Stimulated activated CD8-positive, alpha-beta memory T cell treated with anti-CD3 and anti-CD28 coated beads, Interleukin-4, amount 100 ng/mL, for 4 hours (primary cell): Measurements from ENCODE around the gene EFNA2.
A peak's percentile ranks its signal among the peaks of the same experiment; 100 is the strongest.

ENCODE experiments used
- DNase-seq, 2 donors: peaks; one replicate each; pipeline ENCODE4 v3.0.0-alpha.2; 2020; ENCODE audit warnings: low read depth in 2 of 2, low spot score in 1 of 2

EFNA2 gene

DNA sequence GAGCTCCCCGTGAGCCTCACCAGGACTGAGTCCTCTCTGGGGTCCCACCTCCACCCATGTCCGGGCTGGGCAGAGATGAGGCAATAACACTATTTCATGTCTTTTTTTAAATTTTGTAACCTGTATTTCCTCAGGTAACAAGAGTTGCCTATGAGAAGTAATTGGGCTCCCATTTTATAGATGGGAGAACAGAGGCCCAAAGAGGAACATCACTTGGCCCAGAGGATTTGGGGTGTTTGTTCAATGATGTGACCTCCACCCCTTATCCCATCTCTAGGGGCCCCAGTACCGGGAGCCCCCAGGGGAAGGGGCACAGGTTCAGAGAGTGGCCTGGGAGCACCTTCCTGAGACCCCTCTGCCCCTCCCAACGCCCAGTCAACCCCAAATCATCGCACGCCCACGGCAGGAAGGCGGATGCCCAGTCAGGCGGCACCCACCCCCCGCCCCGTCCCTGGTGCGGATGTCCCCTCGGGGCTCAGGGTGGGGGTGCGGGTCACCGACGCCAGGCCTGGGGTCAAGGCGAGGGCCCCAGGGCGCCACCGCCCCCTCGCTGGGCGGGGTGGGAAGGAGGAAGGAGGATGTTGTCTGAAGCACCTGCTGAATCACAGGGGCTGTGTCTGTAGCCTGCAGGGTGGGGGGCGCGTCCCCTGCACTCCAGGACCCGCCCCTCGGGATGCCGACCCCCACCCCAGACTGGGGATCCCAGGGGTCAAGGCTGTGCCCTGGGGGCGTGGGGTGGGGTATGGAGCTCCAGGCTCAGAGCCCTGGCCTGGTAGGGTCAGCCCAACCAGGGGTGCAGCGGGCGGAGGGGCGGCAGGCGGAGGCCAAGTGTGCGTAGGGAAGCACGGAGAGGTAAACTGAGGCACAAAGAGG, 25.6 kb upstream of the EFNA2 start:
- DNase-seq: no peak

DNA sequence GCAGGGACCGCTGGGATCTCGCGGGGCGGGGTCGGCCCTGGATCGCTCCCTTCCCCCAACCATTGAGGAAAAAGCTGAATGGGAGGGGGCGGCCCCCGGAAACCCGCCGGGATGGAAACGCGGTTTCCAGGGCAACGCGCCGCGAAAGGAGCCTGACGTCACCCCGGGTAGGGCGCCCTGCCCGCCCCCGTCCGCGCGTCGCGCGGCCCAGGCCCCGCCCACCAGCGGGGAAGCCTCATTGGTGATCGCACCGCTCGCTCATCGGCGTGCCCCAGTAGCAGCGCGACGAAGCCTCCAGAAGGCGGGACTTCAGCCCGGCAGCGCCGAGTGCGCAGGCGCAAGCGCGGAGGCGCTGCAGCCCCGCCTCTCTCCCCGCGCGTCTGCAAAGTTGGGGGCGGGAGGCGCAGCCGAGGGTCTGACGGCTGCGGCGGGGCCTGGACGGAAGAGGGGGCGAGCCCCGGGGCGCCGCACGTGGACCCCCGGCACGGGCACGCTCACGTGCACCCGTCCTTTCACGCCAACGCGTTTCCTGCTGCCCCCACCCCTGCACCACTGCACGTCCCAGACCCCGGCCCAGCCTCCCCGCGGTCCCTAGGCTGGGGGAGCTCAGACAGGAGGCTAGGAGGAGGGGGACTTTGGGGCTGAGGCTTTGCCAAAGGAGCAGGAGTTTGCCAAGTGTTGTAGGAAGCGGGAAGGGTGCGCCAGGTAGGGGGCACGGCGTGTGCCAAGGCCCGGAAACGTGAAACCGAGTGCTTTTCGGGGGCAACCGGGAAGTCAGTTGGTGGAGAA, 24.7 kb upstream of the EFNA2 start:
- DNase-seq: peak; percentile 87 to 96

DNA sequence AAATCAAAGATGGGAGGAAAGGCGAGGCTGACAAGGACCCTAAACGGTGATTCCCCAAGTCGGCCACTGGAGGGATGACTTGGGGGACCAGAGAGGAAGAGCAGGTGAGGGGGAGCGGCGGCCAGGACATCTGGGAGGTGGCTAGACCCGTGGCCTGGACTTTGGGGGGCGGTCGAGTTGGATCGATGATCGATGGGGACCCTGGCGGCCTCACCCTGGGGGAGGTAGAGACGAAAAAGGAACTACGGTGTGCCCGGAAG, 24.2 kb upstream of the EFNA2 start:
- no peak for DNase-seq

DNA sequence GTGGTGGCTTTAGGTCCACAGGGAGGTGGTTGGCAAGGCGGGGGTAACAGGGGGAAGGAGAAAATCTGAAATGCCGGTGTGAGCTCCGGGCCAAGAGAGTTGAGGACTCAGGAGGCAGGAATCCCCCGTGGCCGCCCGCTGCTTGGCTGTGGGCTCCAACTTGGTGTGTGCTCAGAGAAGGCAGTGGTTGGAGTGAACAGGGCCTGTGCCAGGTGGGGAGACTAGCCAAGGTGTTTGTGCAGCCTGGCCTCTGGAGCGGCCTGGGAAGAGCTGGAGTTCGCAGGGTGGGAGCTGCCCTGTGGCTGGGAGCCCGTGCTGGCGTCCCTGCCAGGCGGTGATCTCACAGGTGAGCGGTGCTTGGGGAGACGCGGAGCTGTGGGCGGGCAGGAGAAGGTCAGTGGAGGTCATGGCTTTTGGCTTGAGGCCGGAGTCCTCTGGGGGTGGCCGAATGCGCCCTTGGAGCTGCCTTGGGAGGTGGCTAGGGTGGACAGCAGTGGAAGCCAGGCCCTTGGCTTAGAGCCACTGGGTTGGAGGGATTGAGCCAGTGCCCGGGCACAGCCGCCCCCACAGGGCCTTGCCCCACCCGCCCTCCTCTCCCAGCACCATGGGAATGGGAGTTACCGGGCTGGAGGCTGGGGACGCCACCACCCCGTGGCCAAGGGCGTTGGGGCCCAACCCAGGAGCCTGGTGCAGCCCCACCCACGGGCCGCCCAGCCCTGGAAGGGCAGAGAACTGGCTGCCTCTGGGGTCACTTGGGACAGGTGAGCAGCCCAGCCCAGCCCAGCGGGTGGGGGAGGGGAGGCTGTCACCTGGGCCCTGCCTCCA, 23.7 kb upstream of the EFNA2 start:
- no peak for DNase-seq

DNA sequence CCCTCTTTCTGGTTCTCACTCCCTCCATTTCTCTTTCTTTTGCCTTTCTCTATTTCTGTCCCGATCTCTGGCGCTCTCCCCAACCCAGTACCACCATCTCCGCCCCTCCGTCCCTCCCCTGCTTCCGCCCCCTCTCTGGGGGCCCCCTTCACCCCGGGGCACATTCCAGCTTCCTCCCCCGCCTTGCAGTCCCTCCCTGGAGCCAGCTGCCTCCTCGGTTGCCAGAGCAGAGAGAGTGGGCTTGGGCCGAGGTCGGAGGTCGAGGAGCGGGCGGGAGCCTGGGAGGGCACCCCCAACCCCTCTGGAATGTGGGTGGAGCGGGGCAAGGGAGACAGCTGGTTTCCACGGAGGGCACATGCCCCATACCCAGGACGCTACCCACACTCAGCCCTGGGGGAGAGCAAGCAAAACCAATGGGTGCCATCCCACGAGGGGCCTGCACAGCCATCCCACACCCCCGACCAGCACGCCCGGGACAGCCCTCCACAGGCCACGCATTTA, 23.0 kb upstream of the EFNA2 start:
- no peak for DNase-seq

DNA sequence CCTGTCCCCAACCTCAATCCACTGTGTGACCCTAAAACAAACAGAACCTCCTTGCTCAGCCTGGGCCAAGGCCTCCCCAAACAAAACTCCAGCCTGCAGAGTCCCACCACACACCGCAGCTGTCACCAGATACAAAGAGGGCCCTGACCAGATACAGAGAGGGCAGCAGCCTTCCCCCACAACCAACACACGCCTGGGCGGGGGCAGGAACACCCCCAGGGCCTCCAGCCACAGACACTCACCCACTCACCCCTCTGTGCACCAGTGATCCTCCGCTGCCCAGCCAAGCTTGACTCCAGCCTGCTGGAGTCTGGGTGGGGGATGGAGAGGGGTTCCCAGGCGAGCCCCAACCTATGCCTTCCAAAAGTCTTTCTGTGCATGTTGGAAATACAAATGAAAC, 22.5 kb upstream of the EFNA2 start:
- no peak for DNase-seq

DNA sequence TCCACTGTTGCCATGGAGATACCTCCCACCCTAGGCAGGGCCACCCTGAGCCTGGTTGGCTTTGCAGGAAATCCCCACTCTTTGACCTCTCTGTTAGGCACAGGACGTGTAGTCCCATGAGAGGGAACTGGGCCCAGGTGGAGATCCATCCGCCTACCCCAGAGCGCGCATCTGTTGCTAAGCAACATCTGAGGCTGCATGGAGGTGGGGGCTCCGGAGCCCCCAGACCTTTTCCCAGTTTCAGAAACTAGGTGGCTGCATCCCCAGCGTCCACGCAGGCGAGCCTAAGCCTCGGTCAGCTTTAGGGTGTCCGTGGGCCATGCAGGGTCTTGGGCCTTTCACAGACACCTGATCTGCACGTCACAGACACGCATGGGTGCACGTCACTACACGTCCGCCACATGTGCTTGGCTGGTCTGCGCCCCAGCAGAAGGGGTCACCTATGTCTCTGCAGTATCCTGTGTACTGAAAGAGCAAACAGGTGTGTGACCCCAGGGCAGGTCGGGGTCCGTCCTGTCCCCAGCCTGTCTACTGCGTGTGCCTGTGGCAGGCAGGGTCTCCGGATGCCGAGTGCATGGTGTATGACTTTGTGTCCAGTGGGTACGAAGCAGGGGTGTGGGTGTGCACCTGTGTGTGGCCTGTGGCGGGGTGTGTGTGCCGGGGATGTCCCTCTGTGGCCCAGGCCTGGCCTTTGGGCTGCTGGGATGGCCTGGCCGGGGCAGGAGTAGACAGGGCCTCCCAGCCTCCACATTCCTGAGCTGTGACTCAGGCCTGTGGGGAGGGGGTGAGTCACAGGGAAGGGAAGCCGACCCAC, 20.7 kb upstream of the EFNA2 start:
- DNase-seq: no peak

DNA sequence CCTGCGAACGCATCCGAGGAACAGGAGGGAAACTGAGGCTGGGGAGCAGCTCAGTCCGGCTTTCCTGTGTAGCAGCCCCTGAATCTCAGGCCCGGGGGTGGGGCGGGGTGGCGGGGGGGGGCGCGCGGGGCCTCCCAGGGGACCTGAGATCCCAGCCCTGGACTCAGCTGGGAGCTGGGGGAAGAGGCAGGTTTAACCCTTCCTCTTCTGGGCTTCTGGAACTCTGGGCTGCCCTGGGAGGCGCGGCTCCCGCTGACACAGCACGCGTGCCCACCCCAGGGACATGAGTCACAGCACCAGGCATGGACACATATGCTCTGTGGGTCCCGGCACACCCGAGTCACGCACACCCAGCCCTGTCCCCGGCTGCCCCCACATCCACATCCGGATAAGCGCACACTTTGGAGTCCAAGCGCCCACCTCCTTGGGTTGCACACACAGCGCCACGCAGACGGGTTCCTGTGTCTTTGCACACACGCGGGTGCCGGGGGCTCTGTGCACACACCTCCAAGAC, 20.0 kb upstream of the EFNA2 start:
- no peak for DNase-seq

DNA sequence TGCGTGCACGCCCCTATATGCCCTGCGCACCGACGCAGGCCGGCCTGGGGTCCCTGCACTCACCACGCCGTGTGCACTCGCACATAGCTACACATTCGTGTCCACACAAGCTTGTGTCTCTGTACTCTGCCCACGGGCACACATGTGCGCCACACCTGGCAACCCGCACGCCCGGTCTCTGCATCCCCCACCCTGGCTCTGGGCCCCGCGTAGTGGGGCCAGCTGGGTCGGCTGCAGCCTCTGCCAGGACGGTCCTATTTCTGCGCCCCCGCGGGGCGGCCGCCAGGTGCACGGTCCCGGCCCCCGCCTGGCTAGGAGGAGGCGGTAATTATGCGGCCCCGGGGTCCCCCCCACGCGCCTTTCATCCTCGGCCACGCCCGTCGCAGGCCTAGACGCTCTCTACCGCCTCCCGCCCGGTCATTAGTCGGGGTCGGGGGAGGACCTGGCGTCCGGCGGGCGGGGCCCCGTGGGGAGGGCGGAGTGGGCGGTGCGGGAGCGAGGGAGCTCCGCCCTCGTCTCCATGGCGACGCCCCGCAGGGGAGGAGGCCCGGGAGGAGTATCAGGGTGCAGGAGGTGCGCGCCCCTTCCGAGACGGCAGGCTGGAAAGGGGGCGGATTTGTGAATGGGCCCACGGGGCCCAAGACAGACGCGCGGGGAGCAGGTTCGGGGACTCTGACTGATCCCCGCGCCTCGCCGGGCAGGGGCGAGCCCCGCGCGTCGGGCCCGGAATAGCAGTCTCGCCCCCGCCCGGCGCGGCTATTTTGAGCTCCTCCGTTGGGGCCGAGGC, 19.4 kb upstream of the EFNA2 start:
- DNase-seq: peak in 1 of 2 donors; percentile 72

DNA sequence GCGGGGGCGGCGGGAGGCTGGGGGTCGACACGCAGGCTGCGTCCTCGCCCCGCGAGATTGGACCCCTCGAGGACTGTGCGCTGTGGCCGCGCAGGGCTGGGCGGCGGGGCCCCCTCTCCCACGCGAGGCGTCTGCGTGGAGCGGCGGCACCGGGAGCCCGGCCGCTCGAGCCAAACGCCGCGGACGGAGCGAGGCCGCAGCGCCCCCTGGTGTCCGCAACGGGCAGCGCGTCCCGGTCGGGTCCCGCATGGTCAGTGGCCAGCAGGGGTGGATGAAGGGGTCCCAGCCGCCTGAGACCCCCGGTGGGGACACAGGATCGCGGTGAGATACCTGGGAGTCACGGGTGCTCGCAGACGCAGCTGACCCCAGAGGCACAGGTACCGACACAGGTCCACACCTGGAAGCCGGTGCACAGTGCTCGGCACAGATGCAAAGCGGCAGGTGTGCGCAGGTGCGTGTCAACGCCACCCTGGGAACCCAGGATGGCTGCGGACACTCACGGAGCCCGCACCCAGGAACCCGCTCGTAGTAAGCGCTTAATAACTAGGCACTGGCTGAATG, 18.7 kb upstream of the EFNA2 start:
- no peak for DNase-seq

DNA sequence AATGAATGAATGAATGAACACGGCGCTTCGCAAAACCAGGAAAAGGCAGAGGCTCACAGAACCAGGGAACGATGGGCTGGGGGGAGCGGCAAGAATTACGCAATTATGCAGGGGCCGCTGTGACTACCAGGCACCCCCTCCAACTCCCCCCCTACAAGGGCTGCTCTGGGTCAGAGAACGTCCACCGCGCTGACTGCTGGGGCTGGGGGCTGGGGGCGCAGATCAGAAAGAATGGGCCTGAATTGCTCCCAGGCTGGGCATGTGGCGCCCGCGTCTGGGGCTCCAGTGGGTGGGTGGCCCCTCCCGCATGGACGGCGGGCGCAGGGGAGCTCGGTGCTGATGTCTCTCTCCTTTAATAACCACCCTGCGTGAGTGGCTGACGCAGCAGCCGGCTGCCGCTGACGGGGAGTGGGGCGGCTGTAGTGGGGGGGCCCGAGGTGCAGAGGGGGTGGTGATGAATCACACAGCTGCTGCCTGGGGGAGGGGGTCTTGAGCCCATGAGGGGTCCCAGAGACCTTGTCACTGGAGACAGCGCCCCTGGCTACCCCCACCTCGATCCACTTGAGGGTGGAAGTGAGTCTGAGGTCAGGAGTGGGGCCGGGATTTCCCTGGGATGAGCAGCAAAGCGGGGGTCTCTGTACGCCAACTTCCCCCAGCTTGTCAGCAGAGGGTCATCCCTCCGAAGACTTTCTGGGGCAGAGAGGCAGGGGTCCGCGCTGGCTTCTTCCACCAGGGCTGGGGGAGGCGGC, 18.0 kb upstream of the EFNA2 start:
- DNase-seq: no peak

DNA sequence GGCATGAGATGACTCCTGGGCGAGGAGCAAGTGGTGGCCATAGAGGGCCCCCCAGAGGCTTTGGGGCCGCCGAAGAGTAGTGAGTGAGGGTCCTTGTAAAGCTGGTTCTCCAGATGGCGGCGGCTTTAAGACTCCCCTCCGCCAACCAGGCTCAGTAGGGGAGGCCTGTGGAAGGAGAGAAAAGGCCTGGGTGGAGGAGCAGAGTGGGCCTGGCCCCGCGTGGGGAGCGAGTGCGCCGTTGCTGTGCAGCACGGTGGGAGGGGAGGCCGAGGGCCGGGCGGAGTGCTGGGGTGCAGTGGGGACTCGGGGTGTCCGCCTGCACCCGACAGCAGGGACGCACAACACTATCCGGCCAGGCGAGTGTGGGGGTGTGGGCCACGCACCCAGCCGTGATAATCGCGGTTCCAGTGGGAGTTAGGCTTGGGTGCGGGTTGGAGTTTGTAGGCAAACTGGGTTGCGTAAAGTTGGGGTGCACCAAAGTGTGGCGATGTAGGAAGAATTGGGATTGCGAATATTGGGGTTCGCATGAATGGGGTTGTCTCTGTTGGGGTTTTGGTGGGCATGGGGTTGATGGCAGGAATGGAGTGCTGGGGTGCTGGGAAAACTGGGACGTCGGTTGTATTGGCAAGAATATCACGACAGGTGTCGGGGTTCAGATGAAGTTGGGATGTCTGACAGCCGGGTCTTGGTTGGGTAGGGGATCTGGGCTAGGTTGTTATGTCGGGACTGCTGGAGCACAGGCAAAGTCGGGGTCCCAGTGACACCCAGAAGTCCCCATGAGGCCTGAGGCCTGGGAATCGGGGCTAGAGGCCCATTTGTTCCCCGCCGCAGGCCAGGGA, 17.2 kb upstream of the EFNA2 start:
- no peak for DNase-seq

DNA sequence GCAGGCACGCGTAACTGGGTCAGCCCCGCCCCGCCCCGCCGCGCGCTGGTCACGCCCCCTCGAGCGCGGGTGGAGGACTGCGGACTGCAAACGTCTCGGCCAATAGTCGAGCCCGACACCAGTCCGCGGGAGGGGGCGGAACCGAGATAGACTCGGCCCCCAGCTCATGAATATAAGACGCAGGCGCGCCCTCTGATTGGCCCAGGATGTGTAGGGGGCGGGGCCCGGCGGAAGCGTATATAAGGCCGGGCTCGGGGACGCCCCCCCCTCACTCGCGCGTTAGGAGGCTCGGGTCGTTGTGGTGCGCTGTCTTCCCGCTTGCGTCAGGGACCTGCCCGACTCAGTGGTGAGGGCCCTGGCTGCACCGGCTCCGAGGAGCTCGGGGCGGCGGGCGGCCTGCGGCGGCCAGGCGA, 16.6 kb upstream of the EFNA2 start, which contains the start of gene CIRBP:
Gene CIRBP, plus strand, starts transcription at position 268 of the 413 bp plus-strand sequence. CDS start 1,602 bp downstream, outside the sequence.
- DNase-seq: peak; percentile 99

DNA sequence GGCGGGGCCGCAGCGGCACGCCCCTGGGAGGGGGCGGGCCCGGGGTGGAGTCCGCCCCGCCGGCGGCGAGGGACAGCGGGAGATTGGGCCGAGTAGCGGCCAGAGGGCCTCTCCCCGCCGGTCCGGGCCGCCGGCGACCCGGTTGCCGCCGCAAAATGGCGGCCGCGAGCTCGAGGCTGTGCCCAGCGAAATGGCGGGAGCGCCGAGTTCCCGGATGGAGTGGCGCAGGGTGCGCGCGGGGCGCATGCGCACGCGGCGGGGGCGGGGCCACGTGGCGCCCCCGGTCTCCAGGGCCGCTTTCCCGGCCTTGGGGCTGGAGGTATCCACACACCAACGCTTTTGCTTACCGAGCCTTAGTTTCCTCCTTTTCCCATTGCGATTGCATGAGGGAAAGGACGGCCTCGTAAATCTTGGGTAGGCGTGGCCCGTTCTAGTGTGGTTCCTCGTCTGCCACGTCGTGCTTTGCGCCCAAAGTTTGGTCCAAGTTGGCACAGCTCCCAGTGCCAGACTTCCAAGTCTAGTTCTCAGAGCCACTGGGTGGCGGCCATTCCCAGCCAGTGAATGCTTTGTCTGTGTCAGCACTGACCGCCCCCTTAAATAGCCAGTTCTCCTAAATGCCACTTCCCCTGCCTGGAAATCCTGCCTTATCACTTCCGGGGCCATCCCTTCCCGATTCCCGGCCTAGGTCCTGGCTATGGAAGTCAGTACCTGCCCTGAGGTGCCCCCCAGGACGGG, 16.0 kb upstream of the EFNA2 start:
- peak in 1 of 2 donors; percentile 71 for DNase-seq

DNA sequence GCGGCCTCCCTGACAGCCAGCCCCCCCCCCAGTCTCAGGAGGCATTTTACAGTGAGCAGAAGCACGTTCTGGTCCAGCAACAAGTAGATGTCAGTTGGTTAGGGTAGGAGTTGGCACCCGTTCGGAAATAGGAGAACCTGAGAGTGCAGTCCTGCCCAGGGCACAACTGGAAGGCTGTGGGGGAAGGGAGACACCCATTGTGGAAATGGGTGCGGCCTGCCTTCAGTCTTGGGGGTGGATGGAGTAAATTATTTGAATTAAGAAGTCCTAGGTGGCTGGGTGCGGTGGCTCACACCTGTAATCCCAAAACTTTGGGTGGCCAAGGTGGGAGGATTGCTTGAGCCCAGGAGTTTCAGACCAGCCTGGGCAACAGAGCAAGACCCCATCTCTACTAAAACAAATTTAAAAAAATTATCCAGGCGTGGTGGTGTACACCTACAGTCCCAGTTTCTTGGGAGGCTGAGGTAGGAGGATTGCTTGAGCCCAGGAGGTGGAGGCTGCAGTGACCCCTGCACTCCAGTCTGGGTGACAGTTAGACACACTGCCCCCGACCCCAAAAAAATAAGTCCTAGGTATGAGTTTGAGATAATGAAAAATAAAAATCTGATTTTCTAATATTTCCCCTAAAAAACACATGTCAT, 15.3 kb upstream of the EFNA2 start:
- no peak for DNase-seq

DNA sequence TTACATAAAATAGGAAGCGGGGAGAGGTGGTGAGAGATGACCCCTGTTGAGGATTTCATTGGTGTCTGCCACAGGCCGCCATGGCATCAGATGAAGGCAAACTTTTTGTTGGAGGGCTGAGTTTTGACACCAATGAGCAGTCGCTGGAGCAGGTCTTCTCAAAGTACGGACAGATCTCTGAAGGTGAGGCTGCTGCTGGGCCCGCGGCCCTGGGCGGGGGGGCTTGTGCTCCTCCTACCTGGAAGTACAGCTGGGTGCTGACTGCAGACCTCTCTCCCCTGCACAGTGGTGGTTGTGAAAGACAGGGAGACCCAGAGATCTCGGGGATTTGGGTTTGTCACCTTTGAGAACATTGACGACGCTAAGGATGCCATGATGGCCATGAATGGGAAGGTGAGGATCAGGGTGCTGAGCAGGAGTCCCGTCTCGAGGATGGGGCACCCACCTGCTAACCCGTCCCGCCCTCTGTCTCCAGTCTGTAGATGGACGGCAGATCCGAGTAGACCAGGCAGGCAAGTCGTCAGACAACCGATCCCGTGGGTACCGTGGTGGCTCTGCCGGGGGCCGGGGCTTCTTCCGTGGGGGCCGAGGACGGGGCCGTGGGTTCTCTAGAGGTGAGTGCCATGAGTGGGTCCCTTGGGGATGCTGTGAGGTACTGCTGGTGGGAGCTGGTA, 14.7 kb upstream of the EFNA2 start:
- DNase-seq: no peak
